HG02610 (cell line): Measurements from ENCODE around the gene CLEC4G.
A peak's percentile ranks its signal among the peaks of the same experiment; 100 is the strongest.

ENCODE experiments used
- ATAC-seq: cut with Tn5 transposase; IDR thresholded peaks from one replicate; pipeline ENCODE4 v1.9.1; 2021; ENCODE audit warnings: mild to moderate bottlenecking, moderate library complexity; ENCODE audit not compliant: unreplicated experiment

Gene CLEC4G

DNA sequence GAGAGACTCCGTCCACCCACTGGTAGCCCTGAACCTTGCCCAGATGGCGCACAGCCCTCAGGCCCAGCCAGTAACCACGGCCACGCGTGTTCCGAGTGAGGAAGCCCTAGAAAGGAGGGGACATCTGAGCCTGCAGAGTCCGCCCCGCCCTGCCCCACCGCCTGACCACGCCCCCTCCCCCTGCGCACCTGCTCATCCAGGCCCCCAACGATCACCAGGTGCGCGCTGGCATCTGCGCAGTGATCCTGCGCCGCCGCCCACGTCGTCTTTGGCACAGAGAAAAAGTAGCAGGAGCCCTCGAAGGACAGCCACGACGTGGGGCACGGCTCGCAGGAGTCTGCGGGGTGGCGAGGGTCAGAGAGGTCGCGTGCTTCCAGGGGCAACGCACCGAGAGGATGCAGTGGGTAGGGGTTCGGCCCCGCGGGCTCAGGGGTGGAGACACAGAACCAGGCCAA lies 2.1 kb downstream of the CLEC4G start:
- ATAC-seq = no peak

DNA sequence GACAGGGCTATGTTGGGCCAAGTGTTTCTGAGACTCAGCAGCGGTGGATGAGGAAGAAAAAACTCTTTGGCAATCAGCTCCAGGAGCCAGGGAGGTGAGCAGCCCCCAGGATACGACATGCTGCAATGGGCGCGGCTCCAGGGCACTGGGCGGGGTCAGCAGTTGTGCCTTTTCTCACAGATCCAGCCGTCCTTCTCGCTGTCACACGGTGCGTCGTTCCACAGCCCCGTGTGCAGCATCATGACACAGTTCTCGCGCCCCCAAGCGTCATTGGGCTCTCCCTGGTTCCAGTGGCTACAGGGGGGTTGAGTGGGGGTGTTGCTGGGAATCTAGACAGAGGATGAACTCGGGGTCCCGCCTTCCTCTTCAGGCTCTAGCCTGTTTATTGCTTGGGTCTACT lies 2.7 kb downstream of the CLEC4G start:
- no peak for ATAC-seq

DNA sequence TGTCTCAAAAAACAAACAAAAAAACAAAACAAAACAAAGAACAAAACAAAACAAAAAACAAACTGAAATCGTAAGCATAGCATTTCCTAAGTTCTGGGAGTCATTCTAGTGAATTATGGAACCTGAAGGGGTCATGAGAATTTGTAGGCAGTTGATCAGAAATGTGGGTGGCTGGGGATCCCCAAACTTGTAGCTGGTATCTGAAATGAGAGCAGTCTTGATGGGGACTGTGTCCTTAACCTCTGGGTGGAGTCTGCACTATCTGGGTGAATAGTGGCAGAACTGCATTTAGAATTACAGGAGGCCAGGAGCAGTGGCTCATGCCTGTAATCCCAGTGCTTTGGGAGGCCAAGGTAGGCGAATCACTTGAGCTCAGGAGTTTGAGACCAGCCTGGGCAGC lies 6.1 kb downstream of the CLEC4G start:
- ATAC-seq = no peak

DNA sequence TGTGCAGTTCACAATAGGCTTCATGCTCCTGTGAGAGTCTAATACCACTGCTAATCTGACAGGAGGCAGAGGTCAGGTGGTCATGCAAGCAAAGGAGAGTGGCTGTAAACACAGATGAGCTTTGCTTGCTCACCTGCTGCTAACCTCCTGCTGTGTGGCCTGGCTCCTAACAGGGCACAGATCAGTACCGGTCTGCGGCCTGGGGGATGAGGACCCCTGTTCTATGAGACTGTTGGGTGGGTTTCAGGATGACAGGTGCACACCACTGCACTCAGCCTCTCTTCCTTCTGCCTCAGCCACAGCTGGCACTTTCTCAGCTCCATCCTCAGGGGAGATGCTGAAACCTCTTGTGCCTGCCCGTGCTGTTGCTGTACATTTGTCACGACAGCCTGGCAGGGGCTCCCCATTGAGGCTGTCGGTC lies 9.7 kb downstream of the CLEC4G start:
- no peak for ATAC-seq

DNA sequence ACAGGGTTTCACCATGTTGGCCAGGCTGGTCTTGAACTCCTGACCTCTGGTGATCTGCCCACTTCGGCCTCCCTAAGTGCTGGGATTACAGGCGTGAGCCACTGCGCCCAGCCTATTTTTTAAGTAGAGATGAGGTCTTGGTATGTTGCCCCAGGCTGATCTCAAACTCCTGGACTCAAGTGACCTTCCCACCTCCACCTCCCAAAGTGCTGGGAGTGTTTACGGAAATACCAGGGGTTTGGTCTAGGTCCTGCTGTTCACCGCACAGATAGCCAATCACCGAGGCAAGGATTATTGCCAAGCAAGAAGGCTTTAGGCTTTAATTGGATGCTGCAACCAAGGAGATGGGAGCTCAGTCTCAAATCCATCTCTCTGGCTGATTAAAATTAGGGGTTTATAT lies 11.6 kb downstream of the CLEC4G start:
- no peak for ATAC-seq

DNA sequence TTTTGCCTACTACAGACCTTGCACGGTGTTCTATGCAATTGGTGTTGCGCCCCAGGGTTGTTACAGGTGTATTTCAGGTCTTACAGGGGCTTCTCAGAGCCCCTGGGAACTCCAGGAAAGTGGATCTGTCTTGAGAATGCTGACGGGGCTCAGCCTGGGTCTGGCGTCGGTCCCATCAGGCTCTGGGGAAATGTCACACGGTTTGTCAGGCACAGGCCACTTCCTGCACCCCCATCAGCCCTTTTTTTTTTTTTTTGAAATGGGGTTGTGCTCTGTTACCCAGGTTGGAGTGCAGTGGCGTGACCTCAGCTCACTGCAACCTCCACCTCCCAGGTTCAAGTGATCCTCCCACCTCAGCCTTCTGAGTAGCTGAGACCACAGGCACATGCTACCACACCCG lies 13.2 kb downstream of the CLEC4G start:
- ATAC-seq = no peak

DNA sequence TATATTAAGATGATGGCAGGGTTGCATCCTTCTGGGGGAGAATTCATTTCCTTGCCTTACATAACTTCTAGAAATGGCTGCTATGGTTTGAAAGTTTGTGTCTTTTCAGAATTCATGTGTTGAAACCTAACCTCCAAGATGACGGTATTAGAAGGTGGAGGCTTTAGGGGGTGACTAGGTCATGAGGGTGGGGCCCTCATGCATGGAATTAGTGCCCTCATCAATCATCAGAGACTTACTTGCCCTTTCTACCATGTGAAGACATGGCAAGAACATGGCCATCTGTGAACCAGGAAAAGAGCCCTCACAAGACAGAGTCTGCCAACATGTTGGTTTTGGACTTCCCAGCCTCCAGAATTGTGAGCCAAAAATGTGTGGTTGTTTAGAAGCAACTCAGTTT lies 15.1 kb downstream of the CLEC4G start:
- ATAC-seq = no peak

DNA sequence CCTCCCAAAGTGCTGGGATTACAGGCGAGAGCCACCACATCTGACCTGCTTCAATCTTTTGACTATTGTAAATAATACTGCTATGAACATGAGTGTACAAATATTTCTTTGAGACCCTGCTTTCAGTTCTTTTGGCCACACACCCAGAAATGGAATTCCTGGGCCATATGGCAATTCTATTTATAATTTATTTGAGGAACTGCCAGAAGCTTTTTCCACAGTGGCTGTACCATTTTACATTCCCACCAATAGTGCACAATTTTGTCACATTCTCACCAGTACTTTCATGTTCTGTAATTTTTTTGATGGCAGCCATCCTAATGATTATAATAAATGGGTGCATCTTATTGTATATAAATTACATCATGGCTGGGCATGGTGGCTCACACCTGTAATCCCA lies 16.2 kb downstream of the CLEC4G start:
- no peak for ATAC-seq

DNA sequence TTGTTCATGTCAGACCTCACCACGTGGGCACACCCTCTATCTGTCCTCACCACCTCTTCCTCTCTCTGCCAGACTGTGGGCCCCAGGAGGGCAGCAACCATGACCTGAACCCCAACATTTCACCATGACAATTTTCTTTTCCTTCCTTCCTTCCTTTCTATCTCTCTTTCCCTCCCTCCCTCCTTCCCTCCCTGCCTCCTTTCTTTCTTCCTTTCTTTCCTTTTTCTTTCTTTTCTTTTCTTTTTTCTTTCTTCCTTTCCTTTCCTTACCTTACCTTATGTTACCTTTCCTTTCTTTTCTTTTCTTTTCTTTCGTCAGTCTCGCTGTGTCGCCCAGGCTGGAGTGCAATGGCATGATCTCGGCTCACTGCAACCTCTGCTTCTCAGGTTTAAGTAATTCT lies 21.3 kb downstream of the CLEC4G start:
- ATAC-seq = no peak

DNA sequence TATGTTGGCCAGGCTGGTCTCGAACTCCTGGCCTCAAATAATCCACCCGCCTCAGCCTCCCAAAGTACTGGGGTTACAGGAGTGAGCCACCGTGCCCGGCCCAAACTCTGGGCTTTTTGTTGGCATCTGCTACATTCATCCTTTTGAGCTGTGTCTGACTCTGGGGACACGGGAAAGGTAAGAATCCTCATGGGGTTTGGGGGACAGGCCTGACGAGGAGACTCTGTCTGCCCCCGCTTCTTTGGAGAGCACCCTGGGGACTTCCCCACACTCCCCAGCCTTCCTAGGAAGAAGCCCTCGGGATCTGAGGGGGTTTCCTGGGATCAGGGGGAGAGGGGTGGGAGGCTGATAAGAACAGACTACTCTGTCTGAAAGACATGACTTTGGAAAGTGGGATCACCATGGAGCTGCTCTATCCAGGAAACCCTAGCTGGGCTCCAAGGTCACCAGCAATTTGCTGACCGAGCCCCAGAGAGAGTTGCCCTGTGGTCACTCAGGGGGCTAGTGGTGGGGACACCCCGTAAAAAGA lies 21.9 kb downstream of the CLEC4G start:
- ATAC-seq = no peak

DNA sequence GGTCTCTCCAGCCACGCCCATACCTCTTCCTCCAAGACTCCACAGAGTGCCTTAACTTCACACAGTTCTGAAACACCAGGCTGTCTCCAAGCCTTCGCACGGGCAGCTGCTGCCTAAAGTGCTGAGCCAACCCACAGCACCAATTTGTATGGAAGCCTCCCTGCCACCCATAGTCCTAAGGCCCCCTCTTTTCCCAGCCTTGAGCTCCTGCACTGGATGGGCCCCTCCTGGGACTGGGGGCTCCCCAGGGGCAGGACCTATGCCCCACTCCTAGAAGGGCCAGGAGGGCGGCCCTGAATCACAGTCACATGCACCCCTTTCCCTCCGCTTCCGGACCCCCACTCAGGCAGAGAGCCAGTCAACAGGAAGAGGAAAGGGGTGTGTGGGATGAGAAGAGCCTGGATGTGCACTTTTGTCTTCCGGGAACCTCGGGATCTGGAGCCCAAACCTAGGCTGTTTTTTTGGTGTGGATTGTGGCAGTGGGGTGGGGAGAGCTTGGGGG lies 24.9 kb downstream of the CLEC4G start:
- ATAC-seq = no peak

DNA sequence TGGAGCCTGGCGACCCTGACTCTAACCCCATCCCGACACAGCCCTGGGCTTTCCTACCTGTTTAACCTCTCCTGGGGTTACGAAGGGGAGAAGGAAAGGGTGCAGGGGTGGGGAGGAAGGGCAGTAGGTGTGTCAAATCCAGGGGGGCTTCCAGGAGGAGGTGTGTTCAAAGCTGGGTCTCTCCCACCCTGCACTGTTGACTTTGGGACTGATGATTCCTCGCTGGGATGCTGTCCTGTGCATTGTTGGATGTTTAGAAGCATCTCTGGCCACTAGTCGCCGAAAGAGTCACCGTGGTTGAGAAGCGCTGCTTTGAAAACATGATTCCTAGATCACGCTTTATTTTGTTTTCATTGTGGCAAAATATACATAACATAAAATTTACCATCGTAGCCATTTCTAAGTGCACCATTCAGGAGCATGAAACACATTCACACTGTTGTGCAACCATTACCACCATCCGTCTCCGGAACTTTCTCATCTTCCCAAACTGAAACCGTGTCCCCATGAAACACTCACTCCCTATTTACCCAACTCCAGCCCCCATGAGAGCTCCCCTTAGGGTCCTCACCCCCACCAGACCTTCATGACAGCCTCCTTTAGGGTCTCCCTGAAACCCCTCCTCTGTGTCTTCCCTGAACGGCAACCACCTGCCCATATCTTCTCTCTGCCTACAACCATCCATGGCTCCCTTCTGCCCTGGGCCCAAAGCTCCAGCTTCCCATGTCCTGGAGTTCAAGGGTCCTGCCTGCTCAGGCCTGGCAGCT lies 25.5 kb downstream of the CLEC4G start:
- no peak for ATAC-seq

DNA sequence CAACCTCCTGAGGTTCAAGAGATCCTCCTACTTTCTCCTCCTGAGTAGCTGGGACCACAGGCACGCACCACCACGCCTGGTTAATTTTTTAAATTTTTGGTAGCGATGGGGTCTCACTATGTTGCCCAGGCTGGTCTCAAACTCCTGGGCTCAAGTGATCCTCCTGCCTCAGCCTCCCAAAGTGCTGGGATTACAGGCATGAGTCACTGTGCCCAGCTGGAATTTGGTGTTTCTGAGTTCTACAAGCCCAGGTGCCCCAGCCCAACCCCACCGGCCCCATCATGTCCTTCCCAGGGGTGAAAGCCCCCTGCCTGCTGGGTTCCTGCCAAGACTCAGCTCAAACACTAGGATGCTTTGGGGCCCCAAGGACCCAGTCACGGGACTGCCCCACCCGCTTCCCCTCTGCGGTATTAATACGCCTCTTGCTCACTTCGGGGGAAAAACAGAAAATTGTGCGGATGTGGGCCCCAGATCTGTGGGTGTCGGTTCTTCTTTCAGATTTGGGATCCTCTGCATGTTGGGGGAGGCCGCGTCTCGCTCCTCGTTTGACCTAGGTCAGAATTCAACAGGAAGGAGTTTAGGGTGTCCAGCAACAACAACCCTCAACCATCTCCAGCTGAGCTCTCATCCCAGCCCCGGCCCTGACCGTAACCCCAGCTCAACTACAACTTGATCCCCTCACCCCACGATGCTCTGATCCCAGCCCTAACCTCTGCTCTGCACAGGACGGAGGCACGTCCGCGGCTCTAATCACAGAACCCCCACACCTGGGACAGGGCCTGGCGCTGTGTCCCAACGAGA lies 26.3 kb downstream of the CLEC4G start:
- ATAC-seq = peak; percentile 41

DNA sequence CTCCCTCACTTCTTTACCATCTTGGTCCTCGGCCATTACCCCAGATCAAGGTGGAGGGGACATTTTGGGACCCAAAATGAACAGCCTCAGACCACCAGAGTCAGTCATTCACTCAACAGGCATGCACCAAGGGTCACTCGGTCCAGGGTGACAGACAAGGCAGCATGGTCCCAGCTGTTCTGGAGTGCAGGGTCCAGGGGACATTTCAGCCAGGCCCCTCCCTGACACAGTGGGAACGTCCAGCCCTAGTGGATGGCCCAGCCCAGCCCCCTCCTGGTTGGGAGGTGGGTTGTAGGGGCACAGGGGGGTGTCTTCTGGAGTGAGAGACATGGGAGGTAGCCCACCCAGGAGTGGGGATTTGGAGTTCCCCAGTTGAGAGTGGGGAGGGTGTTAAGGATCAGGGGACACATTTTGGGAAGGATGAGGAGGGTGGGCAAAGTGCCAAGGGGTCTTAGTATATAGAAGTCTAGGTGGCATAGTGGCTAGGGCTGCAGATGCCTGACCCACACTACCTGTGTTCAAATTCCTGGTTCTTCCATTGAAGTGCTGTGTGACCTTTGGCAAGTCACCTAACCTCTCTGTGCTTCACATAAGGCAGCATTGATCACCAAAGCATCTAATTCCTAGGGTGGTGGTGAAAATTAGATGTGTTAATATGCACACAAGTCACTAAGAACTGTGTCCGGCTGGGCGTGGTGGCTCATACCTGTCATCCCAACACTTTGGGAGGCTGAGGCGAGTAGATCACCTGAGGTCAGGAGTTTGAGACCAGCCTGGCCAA lies 27.4 kb downstream of the CLEC4G start:
- no peak for ATAC-seq

DNA sequence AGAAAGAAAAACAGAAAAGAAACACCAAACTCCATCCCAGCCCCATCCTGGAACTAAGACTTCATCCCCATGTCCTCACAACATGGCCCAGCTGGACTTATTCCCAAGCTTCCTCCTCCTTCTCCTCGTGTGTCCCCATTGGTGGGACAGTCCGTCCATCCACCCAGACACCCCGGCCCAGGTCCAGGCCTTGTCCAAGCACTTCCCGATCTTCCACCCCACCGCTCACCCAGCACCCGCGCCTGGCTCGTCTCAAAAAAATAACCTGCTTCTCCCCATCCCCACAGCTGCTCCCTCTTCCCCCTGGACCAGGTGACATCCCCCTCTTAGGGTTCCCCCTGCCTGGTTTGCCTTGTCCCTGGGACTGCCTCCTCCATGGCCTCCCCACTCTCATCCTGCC lies 28.6 kb downstream of the CLEC4G start:
- no peak for ATAC-seq

DNA sequence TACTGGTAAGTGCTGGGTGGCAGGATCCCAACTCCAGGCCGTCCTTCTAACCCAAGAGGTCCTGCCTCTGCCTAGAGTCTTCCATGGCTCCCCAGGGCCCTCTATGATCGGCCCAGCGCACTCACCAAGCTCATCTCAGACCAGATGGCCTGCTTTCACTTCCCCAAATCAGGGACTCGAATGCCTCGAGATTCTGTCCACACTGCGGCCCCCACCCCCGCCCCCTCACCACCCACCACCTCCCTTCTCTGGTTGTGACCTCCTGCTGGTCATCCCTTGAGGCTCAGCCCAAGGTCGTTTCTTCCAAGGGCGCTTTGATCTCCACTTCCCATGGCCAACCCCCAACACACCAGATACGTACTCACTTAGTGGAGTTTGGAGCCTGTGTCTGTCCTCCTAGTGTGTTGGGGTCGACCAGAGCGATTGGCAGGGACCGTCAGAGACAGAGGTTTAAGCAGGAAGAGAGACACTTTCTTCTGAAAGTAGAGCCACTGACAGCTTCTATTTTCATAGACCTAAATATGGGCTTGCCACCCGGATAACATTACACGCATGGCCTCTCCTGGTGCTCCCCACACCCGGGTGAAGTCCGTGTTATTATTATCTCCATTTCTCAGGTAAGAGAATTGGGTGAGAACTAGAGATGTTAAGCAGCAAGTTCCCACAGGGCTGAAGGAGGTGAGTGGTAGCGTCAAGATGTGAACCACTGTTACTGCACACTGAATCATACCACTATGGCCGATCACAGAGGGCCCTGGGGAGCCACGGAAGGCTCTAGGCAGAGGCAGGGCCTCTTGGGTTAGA lies 30.1 kb downstream of the CLEC4G start, which contains the start of gene FCER2:
Gene FCER2, minus strand, starts transcription at position 478 of the 804 bp plus-strand sequence. CDS start 2,371 bp downstream, outside the sequence.
- ATAC-seq = peak; percentile 48

DNA sequence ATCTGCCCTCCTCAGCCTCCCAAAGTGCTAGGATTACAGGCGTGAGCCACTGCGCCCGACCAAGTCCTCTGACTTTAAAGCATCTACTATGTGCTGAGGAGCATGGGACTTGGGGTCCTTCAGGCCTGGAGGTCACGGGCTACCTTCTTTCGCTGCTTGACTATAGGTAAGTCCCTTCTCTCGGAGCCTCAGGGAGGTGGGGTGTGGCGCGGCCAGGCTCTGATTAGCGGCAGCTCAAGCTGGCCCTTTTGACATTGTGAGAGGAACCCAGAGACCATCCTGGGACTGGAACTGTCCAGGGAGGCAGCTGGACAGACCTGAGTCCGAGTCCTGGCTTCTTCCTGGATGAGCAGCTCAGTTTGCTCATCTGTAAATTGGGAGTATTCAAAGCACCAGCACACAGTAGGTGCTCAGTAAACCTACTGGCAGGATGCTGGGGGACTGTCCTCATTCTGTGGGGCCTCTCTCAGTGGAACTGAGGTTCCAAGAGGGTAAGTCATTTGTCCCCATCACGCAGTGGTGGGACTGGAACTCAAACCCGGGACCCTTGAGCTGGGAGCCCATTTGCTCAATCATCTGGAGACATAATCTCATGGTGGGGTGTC lies 30.8 kb downstream of the CLEC4G start:
- ATAC-seq = no peak

DNA sequence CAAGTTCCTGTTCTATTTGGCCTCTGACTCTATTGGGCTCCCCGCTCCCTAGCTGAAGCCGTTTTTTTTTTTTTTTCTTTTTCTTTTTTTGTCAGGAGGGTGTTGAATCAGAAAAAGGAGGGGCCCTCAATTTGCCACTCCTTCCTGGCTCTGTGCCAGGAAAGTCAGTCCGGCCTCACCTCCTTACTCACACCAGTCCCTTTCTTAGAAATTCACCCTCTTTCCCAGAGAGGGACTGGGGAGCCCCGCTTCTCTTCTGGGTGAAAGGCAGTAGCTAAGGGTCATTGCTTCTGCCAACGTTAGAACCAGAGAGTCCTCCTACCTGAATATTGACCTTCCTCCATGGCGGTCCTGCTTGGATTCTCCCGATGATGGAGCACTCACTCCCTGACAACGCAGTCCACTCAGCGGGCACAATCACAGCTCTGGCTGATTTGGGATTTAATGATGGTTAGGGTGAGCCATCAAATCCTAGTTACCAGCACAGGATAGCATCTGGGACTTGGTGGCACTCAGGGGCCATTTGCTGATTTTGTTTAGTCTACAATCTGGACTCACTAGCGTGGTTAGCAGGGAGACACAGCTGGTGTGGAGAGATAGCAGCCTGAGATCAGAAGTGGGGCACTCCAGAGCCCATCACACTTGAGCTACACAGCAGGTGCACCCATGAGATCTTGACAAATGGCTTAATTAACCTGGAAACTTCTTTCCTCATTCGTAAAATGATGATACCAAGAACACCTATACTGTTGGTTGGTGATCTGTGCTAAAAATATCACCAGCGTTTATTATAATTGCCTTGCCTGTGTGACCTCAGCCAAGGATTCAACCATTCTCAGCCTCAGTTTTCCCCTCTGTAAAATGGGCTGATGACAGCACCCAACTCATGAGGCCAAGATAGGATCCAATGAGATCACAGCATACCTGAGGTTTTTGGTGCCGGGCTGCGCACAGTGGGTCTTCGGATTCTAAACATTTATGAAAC lies 32.2 kb downstream of the CLEC4G start:
- ATAC-seq = no peak
